Islet of Langerhans (tissue), 1 donor: ENCODE data around the gene PNMA5.

Experiments used
- FAIRE-seq: peaks from one replicate; lab custom pipeline; 2011; peaks lifted over from hg19 to GRCh38; lab: Jason Lieb, UNC

The PNMA5 gene

GRCh38 chrX:152958524-152959465 is 35.1 kb downstream of the PNMA5 start:
- peak; percentile 96 for FAIRE-seq

- no peak for FAIRE-seq
These were observed 35.9 kb downstream of the PNMA5 start for GRCh38 chrX:152958047-152958446.

GRCh38 chrX:152950786-152951185 is 43.1 kb downstream of the PNMA5 start:
- no peak for FAIRE-seq

- FAIRE-seq, result no peak
These were observed 44.8 kb downstream of the PNMA5 start for GRCh38 chrX:152949114-152949513.

GRCh38 chrX:152946681-152947080 is 47.2 kb downstream of the PNMA5 start:
- no peak for FAIRE-seq

GRCh38 chrX:152945021-152945979 is 48.6 kb downstream of the PNMA5 start:
- no peak for FAIRE-seq

GRCh38 chrX:152943826-152944225 is 50.1 kb downstream of the PNMA5 start:
- no peak for FAIRE-seq

- FAIRE-seq, result no peak
These were observed 51.9 kb downstream of the PNMA5 start for GRCh38 chrX:152942077-152942442.

- FAIRE-seq, result no peak
These were observed 52.4 kb downstream of the PNMA5 start for GRCh38 chrX:152941328-152942076.
